Measurements from ENCODE around the gene ENPP1. TPM values are rescaled to one million over a fixed set of nuclear protein-coding genes. Genes with fewer than 3 reads are reported as not detected.

ENPP1 gene
- polyA plus RNA-seq, 1 experiment, result 30.4 TPM

- Histone ChIP-seq H3K9me3 (ENCODE audit: control insufficient read depth, insufficient read depth, low read length) (no peaks in the 10 kb centered on the region), H3K4me3 (ENCODE audit: low read depth, low read length) (no peak overlapping the region), H3K27ac (ENCODE audit: low read depth, low read length) (no peak overlapping the region), H3K27me3 (ENCODE audit: control insufficient read depth, insufficient read depth, low read length) (no peaks in the 10 kb centered on the region)
- POLR2A ChIA-PET, result no interaction called here
- CTCF ChIA-PET, result interaction anchor here (1.8 kb wide), 1 partner anchor 71 kb away, joined by 8 read pairs; no protein-coding TSS in a partner anchor
- no peak for TF ChIP-seq CTCF (IDR thresholded peaks at IDR 0.05; ENCODE audit: low read depth, low read length)
- no peak for DNase-seq (ENCODE audit: low read depth, low spot score)
Observed at GRCh38 chr6:131766631-131767030, 41.2 kb upstream of the ENPP1 start.

- POLR2A ChIA-PET, result no interaction called here
Observed at GRCh38 chr6:131768964-131769363, 38.9 kb upstream of the ENPP1 start.

GRCh38 chr6:131769385-131770141 is 38.3 kb upstream of the ENPP1 start:
- Histone ChIP-seq H3K27ac (ENCODE audit: low read depth, low read length) (no peak overlapping the region), H3K9me3 (ENCODE audit: control insufficient read depth, insufficient read depth, low read length) (no peaks in the 10 kb centered on the region), H3K27me3 (ENCODE audit: control insufficient read depth, insufficient read depth, low read length) (no peaks in the 10 kb centered on the region), H3K4me3 (ENCODE audit: low read depth, low read length) (no peak overlapping the region)
- TF ChIP-seq CTCF (IDR thresholded peaks at IDR 0.05; ENCODE audit: low read depth, low read length), result no peak
- no peak for DNase-seq (ENCODE audit: low read depth, low spot score)
- ChIA-PET POLR2A (no interaction called here), CTCF (no interaction called here)

More at GRCh38 chr6:131768964-131769363, 38.9 kb upstream of the ENPP1 start:
- Histone ChIP-seq H3K27me3 (ENCODE audit: control insufficient read depth, insufficient read depth, low read length) (no peaks in the 10 kb centered on the region), H3K9me3 (ENCODE audit: control insufficient read depth, insufficient read depth, low read length) (no peaks in the 10 kb centered on the region), H3K27ac (ENCODE audit: low read depth, low read length) (no peak overlapping the region), H3K4me3 (ENCODE audit: low read depth, low read length) (no peak overlapping the region)
- TF ChIP-seq CTCF (IDR thresholded peaks at IDR 0.05; ENCODE audit: low read depth, low read length), result no peak
- no peak for DNase-seq (ENCODE audit: low read depth, low spot score)
- CTCF ChIA-PET, result no interaction called here

GRCh38 chr6:131770776-131771175 is 37.0 kb upstream of the ENPP1 start:
- Histone ChIP-seq H3K27ac (ENCODE audit: low read depth, low read length) (no peak overlapping the region), H3K4me3 (ENCODE audit: low read depth, low read length) (no peak overlapping the region), H3K9me3 (ENCODE audit: control insufficient read depth, insufficient read depth, low read length) (no peaks in the 10 kb centered on the region), H3K27me3 (ENCODE audit: control insufficient read depth, insufficient read depth, low read length) (no peaks in the 10 kb centered on the region)
- ChIA-PET CTCF (no interaction called here), POLR2A (no interaction called here)
- TF ChIP-seq CTCF (IDR thresholded peaks at IDR 0.05; ENCODE audit: low read depth, low read length), result no peak
- DNase-seq (ENCODE audit: low read depth, low spot score), result no peak

GRCh38 chr6:131773284-131773950 is 34.4 kb upstream of the ENPP1 start:
- H3K4me3 ChIP-seq (ENCODE audit: low read depth, low read length), result no peak overlapping the region
- ChIA-PET POLR2A (no interaction called here), CTCF (interaction anchor here (2.0 kb wide), 1 partner anchor 78 kb away, joined by 6 read pairs; no protein-coding TSS in a partner anchor)
- no peak overlapping the region for H3K27ac ChIP-seq (ENCODE audit: low read depth, low read length)
- H3K27me3 ChIP-seq (ENCODE audit: control insufficient read depth, insufficient read depth, low read length), result no peaks in the 10 kb centered on the region
- DNase-seq (ENCODE audit: low read depth, low spot score), result no peak
- no peaks in the 10 kb centered on the region for H3K9me3 ChIP-seq (ENCODE audit: control insufficient read depth, insufficient read depth, low read length)
- no peak for TF ChIP-seq CTCF (IDR thresholded peaks at IDR 0.05; ENCODE audit: low read depth, low read length)

All from AG04450 (cell line).